GM12878 (cell line): ENCODE data around the gene BCL2L14. TPM values are rescaled to one million over a fixed set of nuclear protein-coding genes. Genes with fewer than 3 reads are reported as not detected.

Source experiments
- ATAC-seq: fragments of 200-7000 bp; cut with Tn5 transposase; 3 replicates; pipeline ENCODE4 v1.9.1; 2020; ENCODE audit warnings: mild to moderate bottlenecking, moderate library complexity
- BruUV-seq: library from RNA; stranded (reverse); fragments of 400-500 nt; replicated peaks from 2 replicates; lab custom pipeline; 2021; lab: Mats Ljungman, UMichigan
- CTCF ChIA-PET: fragments of 300-600 bp; sonication (Branson Sonifier 250); formaldehyde crosslinking; extraction: SDS; loops from one replicate; lab custom pipeline; 2021; ENCODE audit warnings: inconsistent platforms; lab: Yijun Ruan, JAX
- POLR2A ChIA-PET: fragments of 350-600 bp; formaldehyde crosslinking; extraction: SDS; loops from one replicate; lab custom pipeline; 2021; ENCODE audit warnings: inconsistent platforms; lab: Charles Lee
- RAD21 ChIA-PET: fragments of 300-600 bp; sonication (Branson Sonifier 250); formaldehyde crosslinking; loops from one replicate; lab custom pipeline; 2023; ENCODE audit warnings: antibody characterized with exemption; ENCODE audit not compliant: unreplicated experiment; lab: Charles Lee
- SMC1A ChIA-PET: fragments of 300-600 bp; sonication (Branson Sonifier 250); formaldehyde crosslinking; loops from one replicate; lab custom pipeline; 2023; ENCODE audit not compliant: unreplicated experiment, uncharacterized antibody; lab: Charles Lee
- DNase-seq: peaks from one replicate; pipeline ENCODE4 v3.0.0-alpha.2; 2011; ENCODE audit warnings: low read depth, low spot score
- FAIRE-seq: peaks from 3 replicates; lab custom pipeline; 2011; peaks lifted over from hg19 to GRCh38; lab: Jason Lieb, UNC
- H2AFZ ChIP-seq: 2 replicates; pipeline ENCODE4 v1.6.0; 2011; ENCODE audit warnings: low read depth, low read length, control low read depth; ENCODE audit not compliant: control insufficient read depth
- H3K27ac ChIP-seq: 2 replicates; pipeline ENCODE4 v1.5.1; 2011; ENCODE audit warnings: control low read depth; ENCODE audit not compliant: control insufficient read depth, insufficient read depth
- H3K27me3 ChIP-seq, 2 experiments: replicated peaks in 1 of 2; 2 replicates each; pipeline versions ENCODE4 v1.6.0 to v1.6.1; 2011; ENCODE audit warnings: low read length in 1 of 2; ENCODE audit not compliant: control insufficient read depth in 2 of 2, insufficient read depth in 2 of 2
- H3K36me3 ChIP-seq, 2 experiments: 2 replicates each; pipeline ENCODE4 v1.5.1; 2011; ENCODE audit warnings: low read length in 1 of 2; ENCODE audit not compliant: control insufficient read depth in 2 of 2, insufficient read depth in 2 of 2
- H3K4me1 ChIP-seq: 2 replicates; pipeline ENCODE4 v1.6.1; 2011; ENCODE audit warnings: mild to moderate bottlenecking, low read length, moderate library complexity, mixed read lengths; ENCODE audit not compliant: control insufficient read depth, insufficient read depth
- H3K4me2 ChIP-seq: 2 replicates; pipeline ENCODE4 v1.6.0; 2011; ENCODE audit warnings: control low read depth; ENCODE audit not compliant: control insufficient read depth, insufficient read depth
- H3K4me3 ChIP-seq: fragments of 200-600 bp; sonication (generic); 2 replicates; pipeline ENCODE4 v1.5.1; 2016
- H3K79me2 ChIP-seq: 2 replicates; pipeline ENCODE4 v1.6.0; 2011; ENCODE audit warnings: low read length; ENCODE audit not compliant: control insufficient read depth, insufficient read depth
- H3K9ac ChIP-seq: 2 replicates; pipeline ENCODE4 v1.8.0; 2011; ENCODE audit warnings: low read length, control low read depth, mixed read lengths; ENCODE audit not compliant: control insufficient read depth, insufficient read depth
- H3K9me3 ChIP-seq: replicated peaks from 3 replicates; pipeline ENCODE4 v1.5.1; 2011; ENCODE audit warnings: mild to moderate bottlenecking, low read length; ENCODE audit not compliant: control insufficient read depth, insufficient read depth
- H4K20me1 ChIP-seq: 2 replicates; pipeline ENCODE4 v1.6.0; 2011; ENCODE audit not compliant: control insufficient read depth, insufficient read depth
- ASH2L ChIP-seq: fragments of 300-600, 200-600 bp; sonication (generic); IDR thresholded peaks from 2 replicates; pipeline ENCODE4 v1.6.1; 2017; ENCODE audit warnings: low read depth, mild to moderate bottlenecking, borderline replicate concordance
- CTCF ChIP-seq, 3 experiments: IDR thresholded peaks in 2 of 3; conservative IDR thresholded peaks in 1 of 3; 2 replicates each; pipeline ENCODE4 v1.5.1; 2011; ENCODE audit warnings: low read depth in 3 of 3, low read length in 3 of 3, mild to moderate bottlenecking in 3 of 3, control low read depth in 2 of 3, moderate library complexity in 2 of 3, inconsistent platforms in 1 of 3, mixed read lengths in 1 of 3; ENCODE audit not compliant: control insufficient read depth in 2 of 3, insufficient read depth in 1 of 3; ENCODE audit errors: extremely low read depth in 1 of 3
- IKZF2 ChIP-seq, 2 experiments: fragments of 450-650 bp; IDR thresholded peaks; 2 replicates each; pipeline ENCODE4 v1.6.1; 2017; ENCODE audit warnings: mild to moderate bottlenecking in 2 of 2, moderate library complexity in 2 of 2
- NKRF ChIP-seq: fragments of 450-650 bp; conservative IDR thresholded peaks from 2 replicates; pipeline ENCODE4 v1.6.1; 2017; ENCODE audit warnings: mild to moderate bottlenecking, moderate library complexity
- NR2F1 ChIP-seq: fragments of 450-650 bp; conservative IDR thresholded peaks from 2 replicates; pipeline ENCODE4 v1.6.1; 2017; ENCODE audit warnings: mild to moderate bottlenecking
- PRDM15 ChIP-seq: fragments of 450-650 bp; formaldehyde crosslinking; IDR thresholded peaks from 2 replicates; pipeline ENCODE4 v1.4.0; 2020; ENCODE audit warnings: mild to moderate bottlenecking, moderate library complexity
- RAD51 ChIP-seq: fragments of 450-650 bp; IDR thresholded peaks from 2 replicates; pipeline ENCODE4 v1.6.1; 2016; ENCODE audit warnings: moderate library complexity, mild to moderate bottlenecking, inconsistent platforms
- SIN3A ChIP-seq: IDR thresholded peaks from 2 replicates; pipeline ENCODE4 v1.6.1; 2012; ENCODE audit warnings: low read depth, low read length, improper control_type of control experiment
- TBL1XR1 ChIP-seq: IDR thresholded peaks from 2 replicates; pipeline ENCODE4 v1.6.1; 2012; ENCODE audit warnings: low read depth, low read length, improper control_type of control experiment
- YBX1 ChIP-seq: fragments of 450-650 bp; IDR thresholded peaks from 2 replicates; pipeline ENCODE4 v1.6.1; 2016; ENCODE audit warnings: antibody characterized with exemption
- ZNF384 ChIP-seq: IDR thresholded peaks from 2 replicates; pipeline ENCODE4 v1.6.1; 2012; ENCODE audit warnings: low read depth, mild to moderate bottlenecking, low read length, improper control_type of control experiment, borderline replicate concordance
- ZNF592 ChIP-seq: fragments of 450-650 bp; IDR thresholded peaks from 2 replicates; pipeline ENCODE4 v1.6.1; 2017; ENCODE audit warnings: mild to moderate bottlenecking, moderate library complexity
- WGBS: methylation state at CpG from one replicate; pipeline ENCODE4 v1.1.6; 2016; ENCODE audit warnings: low lambda C conversion rate; ENCODE audit not compliant: insufficient replicate concordance, insufficient coverage; ENCODE audit errors: missing lambda C conversion rate; 5-methylcytosine and 5-hydroxymethylcytosine counted together
- in situ Hi-C: fragments of 300-500 bp; cut with MboI; formaldehyde crosslinking; loops from 9 replicates; pipeline ENCODE4 v1.14.3; 2018; ENCODE audit warnings: mixed read lengths
- intact Hi-C: fragments of 100-400 bp; cut with micrococcal nuclease; formaldehyde crosslinking; loops from one replicate; pipeline ENCODE4 v1.14.2; 2022; ENCODE audit not compliant: unreplicated experiment
- polyA plus RNA-seq, 11 experiments: library from polyadenylated mRNA; depleted of rRNA in 4 of 11; unstranded in 6 of 11; stranded (reverse) in 5 of 11; fragments of >200 nt; fragmentation: Nextera tagmentation in 4 of 11; fragmentation: Illumina TruSeq in 1 of 11; extraction: Ambion mirVana in 4 of 11; extraction: Trizol in 1 of 11; gene quantifications; 1 replicate in 1 of 11; 2 replicates in 10 of 11; pipeline versions ENCODE4 v1.2.1 to v1.2.3, GENCODE V29; 2011 to 2016; ENCODE audit warnings: inconsistent platforms in 2 of 11, missing spikeins in 2 of 11, low read depth in 1 of 11
- total RNA-seq, 4 experiments: library from RNA; depleted of rRNA in 3 of 4; stranded (reverse); fragments of >200 nt in 3 of 4; fragmentation: Illumina TruSeq in 1 of 4; extraction: Trizol in 1 of 4; gene quantifications; 2 replicates each; pipeline versions ENCODE4 v1.2.1 to v1.2.3, GENCODE V29; 2013 to 2021

The BCL2L14 gene
- total and polyA plus RNA-seq, 10 of the 15 experiments (the other 5 are each of a cell fraction or from before 2014, with no cell fraction given), result 0.59 to 2.5 (median 0.90) TPM

- no peaks in the 10 kb centered on the region for H3K27me3 ChIP-seq
- RAD21 ChIA-PET, result interaction anchor here (1.4 to 3.3 kb wide), 3 partner anchors 9 to 443 kb away, joined by 4 to 16 read pairs (median 14); no protein-coding TSS in a partner anchor
- H3K9ac ChIP-seq, result no peak overlapping the region
- SMC1A ChIA-PET, result interaction anchor here (1.0 to 3.8 kb wide), 4 partner anchors 9 to 290 kb away, joined by 3 to 24 read pairs (median 10); no protein-coding TSS in a partner anchor
- peaks cover 1% of the 10 kb centered on the region for H3K9me3 ChIP-seq
- 96% methylated on average over 1 of the region's 2 CpGs for WGBS
- FAIRE-seq, result no peak
- in situ Hi-C loops (loop anchor here (10.0 kb wide), 1 partner anchor 459 kb away; no protein-coding TSS in a partner anchor), intact Hi-C loops (no loop called here)
- H3K4me1 ChIP-seq, result peaks cover 32% of the 10 kb centered on the region
- peak overlapping the region; percentile 74; the same call in 1 of the 2 replicates for H3K27ac ChIP-seq
- no peaks in the 10 kb centered on the region for H4K20me1 ChIP-seq
- H2AFZ ChIP-seq, result no peak overlapping the region
- H3K4me2 ChIP-seq, result peak overlapping the region; percentile 18; the same call in 1 of the 2 replicates
- H3K79me2 ChIP-seq, result no peaks in the 10 kb centered on the region; the same call in 1 of the 2 replicates
- POLR2A ChIA-PET, result no interaction called here
- DNase-seq, result no peak
- BruUV-seq, result no TSS peak
- no peaks in the 10 kb centered on the region for H3K36me3 ChIP-seq
- CTCF ChIA-PET, result interaction anchor here (1.4 to 1.9 kb wide), 2 partner anchors 10 to 14 kb away, joined by 4 to 8 read pairs; no protein-coding TSS in a partner anchor
- ATAC-seq, result no peak
- H3K4me3 ChIP-seq, result 0 out of 2 replicates have a peak overlapping the region, but pooled peaks have one; percentile 4
- TF ChIP-seq CTCF (IDR thresholded peaks at IDR 0.05 in 2 of 3, conservative IDR thresholded peaks at IDR 0.05 in 1 of 3; ENCODE audit: control insufficient read depth in 2 of 3, extremely low read depth in 1 of 3, insufficient read depth in 1 of 3, low read depth in 3 of 3, low read length in 3 of 3) (no peak), ZNF384 (no peak), ASH2L (no peak), ZNF592 (no peak), NKRF (no peak), PRDM15 (CRISPR knock-in tag) (no peak), IKZF2 (IDR thresholded peaks at IDR 0.05) (no peak), YBX1 (no peak), NR2F1 (no peak), TBL1XR1 (no peak), RAD51 (no peak), SIN3A (no peak)
These were observed 47.3 kb upstream of the BCL2L14 start for GRCh38 chr12:12023456-12023855.
